ENCODE results near the gene CLDN18.

The CLDN18 gene

DNA sequence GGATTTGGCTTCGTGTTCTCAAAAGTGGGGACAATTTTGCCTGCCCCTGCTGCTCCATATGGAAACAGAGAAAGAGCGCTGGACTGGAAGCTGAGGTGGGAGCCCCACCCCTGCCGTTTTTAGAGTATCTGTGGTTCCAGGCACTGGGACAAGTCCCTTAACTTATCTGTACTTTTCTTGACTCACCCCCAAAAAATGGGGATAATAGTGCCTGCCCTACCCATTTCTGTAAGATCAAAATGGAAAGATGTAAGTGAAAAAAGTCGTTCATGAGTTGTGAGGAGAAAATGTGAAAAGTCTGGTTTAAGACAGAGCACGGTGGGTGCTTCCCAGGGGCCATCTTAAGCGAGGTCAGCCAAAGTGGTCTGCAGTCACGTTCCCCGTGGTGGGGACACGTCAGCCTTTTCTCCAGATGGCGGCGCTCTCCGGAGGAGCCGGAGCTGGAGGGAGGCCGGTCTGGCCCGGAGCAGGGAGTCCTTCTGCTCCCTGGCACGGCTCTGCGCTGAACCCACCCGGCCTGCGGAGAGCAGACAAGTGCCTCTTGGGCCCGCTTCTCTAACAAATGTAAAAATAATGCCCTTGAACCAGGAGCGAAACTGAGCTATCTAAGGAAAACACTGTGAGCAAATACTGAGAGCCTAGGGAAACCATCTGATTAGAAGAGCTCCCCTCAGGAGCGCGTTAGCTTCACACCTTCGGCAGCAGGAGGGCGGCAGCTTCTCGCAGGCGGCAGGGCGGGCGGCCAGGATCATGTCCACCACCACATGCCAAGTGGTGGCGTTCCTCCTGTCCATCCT, at the start of gene CLDN18:
TSS of gene CLDN18 (plus strand) at position 690 of the 797 bp plus-strand sequence. CDS start at position 751, 61 bp downstream.
- H3K4me3 ChIP-seq (ENCODE audit: low read depth, low read length), result no peak within 1 kb of the TSS
- TF ChIP-seq CTCF (IDR thresholded peaks at IDR 0.05; ENCODE audit: borderline replicate concordance, insufficient read depth, low read depth, low read length), result no peak

DNA sequence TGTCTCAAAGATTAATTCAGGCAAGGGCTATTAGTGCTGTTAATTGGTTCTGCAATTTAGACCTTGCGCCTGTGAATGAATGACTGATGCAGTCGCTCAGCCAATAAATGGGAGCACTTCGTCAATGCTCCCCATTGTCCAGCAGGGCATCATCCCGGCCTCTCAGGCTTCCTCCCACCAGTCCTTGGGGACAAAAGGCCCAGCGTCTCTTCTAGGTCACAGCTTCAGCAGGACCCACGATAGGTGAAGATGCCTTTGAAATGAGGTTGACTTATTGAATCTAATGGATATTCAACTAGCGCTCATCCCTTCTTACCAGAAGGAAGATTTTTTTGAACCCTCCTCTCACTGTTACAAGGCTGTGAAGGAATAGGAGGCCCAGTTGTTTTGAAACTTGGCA, 47.7 kb upstream of the CLDN18 start:
- no peak for TF ChIP-seq CTCF (IDR thresholded peaks at IDR 0.05; ENCODE audit: borderline replicate concordance, insufficient read depth, low read depth, low read length)
- H3K4me3 ChIP-seq (ENCODE audit: low read depth, low read length), result no peak overlapping the region

DNA sequence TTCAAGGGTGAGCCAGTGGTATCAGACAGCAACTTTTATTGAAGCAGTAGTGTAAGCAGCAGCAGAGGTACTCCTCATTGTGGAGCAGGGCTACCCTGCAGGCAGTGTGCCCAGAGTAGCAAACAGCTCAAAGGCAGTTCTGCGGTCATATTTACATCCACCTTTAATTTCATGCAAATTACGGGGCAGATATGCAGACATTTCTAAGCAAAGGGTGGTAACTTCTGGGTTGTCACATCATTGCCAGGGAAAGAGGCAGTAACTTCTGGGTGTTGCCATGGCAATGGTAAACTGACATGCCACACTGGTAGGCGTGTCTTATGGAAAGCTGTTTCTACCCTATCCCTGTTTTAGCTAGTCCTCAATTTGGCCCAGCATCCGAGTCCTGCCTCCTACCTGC, 46.5 kb upstream of the CLDN18 start:
- no peak for TF ChIP-seq CTCF (IDR thresholded peaks at IDR 0.05; ENCODE audit: borderline replicate concordance, insufficient read depth, low read depth, low read length)
- H3K4me3 ChIP-seq (ENCODE audit: low read depth, low read length), result no peak overlapping the region

GRCh38 chr3:137970914-137971831, 38.8 kb upstream of the CLDN18 start:
- no peak overlapping the region for H3K4me3 ChIP-seq (ENCODE audit: low read depth, low read length)
- peak; percentile 91 for TF ChIP-seq CTCF (IDR thresholded peaks at IDR 0.05; ENCODE audit: borderline replicate concordance, insufficient read depth, low read depth, low read length)

GRCh38 chr3:137972396-137972795, 37.6 kb upstream of the CLDN18 start:
- H3K4me3 ChIP-seq (ENCODE audit: low read depth, low read length), result no peak overlapping the region
- no peak for TF ChIP-seq CTCF (IDR thresholded peaks at IDR 0.05; ENCODE audit: borderline replicate concordance, insufficient read depth, low read depth, low read length)

DNA sequence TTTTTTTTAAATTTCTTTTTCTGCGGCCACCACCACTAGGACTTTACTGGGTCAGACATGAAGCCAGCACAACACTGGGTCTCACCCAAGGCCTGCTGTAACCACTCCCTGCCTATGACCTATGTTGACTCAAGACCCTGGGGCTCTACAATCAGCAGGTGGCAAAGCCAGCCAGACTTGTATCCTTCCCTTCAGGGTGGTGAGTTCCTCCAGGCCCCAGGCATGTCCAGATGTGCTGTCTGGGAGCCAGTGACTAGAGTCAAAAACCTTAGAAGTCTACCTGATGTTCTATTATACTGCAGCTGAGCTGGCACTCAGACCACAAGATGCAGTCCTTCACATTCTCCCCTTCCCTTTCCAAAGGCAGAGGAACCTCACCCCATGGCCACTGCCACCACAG, 31.6 kb upstream of the CLDN18 start:
- no peak for TF ChIP-seq CTCF (IDR thresholded peaks at IDR 0.05; ENCODE audit: borderline replicate concordance, insufficient read depth, low read depth, low read length)
- H3K4me3 ChIP-seq (ENCODE audit: low read depth, low read length), result no peak overlapping the region

All from GM12875 (cell line).